Mammary epithelial cell (primary cell): ENCODE data around the gene CC2D1B.

ENCODE experiments used
- CTCF ChIP-seq, 2 donors: IDR thresholded peaks in 1 of 2; conservative IDR thresholded peaks in 1 of 2; 2 replicates each; pipeline ENCODE4 v1.5.1; 2011 to 2012; ENCODE audit warnings: inconsistent platforms in 2 of 2, low read length in 2 of 2, mild to moderate bottlenecking in 2 of 2, control low read depth in 1 of 2, low read depth in 1 of 2; ENCODE audit not compliant: insufficient read depth in 1 of 2; ENCODE audit errors: extremely low read depth in 1 of 2
- EZH2 ChIP-seq: IDR thresholded peaks from 2 replicates; pipeline ENCODE4 v1.6.1; 2012; ENCODE audit warnings: low read length, inconsistent platforms, borderline replicate concordance

GRCh38 chr1:52367272-52367671 is 1.3 kb upstream of the CC2D1B start:
- TF ChIP-seq CTCF (conservative IDR thresholded peaks at IDR 0.05 in 1 of 2, IDR thresholded peaks at IDR 0.05 in 1 of 2; ENCODE audit: extremely low read depth in 1 of 2, insufficient read depth in 1 of 2, low read depth in 1 of 2, low read length in 2 of 2): no peak
- TF ChIP-seq EZH2: no peak
